HG02852 (cell line): Measurements from ENCODE around the gene CNST.

Experiments used
- ATAC-seq: cut with Tn5 transposase; IDR thresholded peaks from one replicate; pipeline ENCODE4 v1.9.1; 2021; ENCODE audit warnings: mild to moderate bottlenecking, moderate library complexity; ENCODE audit not compliant: unreplicated experiment

The CNST gene

GRCh38 chr1:246566128-246566812 lies at the start of gene CNST, which contains the start of gene TFB2M:
Gene CNST (plus strand): TSS chr1:246566456. CDS start chr1:246591563, 25,107 bp downstream.
Gene TFB2M (minus strand): TSS chr1:246566261. CDS start chr1:246566138, 123 bp downstream.
- peak; percentile 91 for ATAC-seq

GRCh38 chr1:246517391-246517790 lies 48.9 kb upstream of the CNST start:
- ATAC-seq = no peak

- no peak for ATAC-seq
Observed at GRCh38 chr1:246518456-246519205, 47.6 kb upstream of the CNST start.

- ATAC-seq = no peak
Observed at GRCh38 chr1:246519514-246519913, 46.7 kb upstream of the CNST start.

GRCh38 chr1:246526380-246526779 lies 39.9 kb upstream of the CNST start:
- ATAC-seq = no peak

- no peak for ATAC-seq
Observed at GRCh38 chr1:246526915-246527314, 39.3 kb upstream of the CNST start.

- no peak for ATAC-seq
Observed at GRCh38 chr1:246527402-246528088, 38.7 kb upstream of the CNST start.

GRCh38 chr1:246528933-246529731 lies 37.1 kb upstream of the CNST start:
- no peak for ATAC-seq

- no peak for ATAC-seq
Observed at GRCh38 chr1:246530482-246530881, 35.8 kb upstream of the CNST start.

GRCh38 chr1:246532519-246532918 lies 33.7 kb upstream of the CNST start:
- no peak for ATAC-seq

GRCh38 chr1:246533371-246533905 lies 32.8 kb upstream of the CNST start:
- no peak for ATAC-seq

- ATAC-seq = no peak
Observed at GRCh38 chr1:246534114-246534513, 32.1 kb upstream of the CNST start.

- ATAC-seq = no peak
Observed at GRCh38 chr1:246537441-246537840, 28.8 kb upstream of the CNST start.

GRCh38 chr1:246537887-246538286 lies 28.4 kb upstream of the CNST start:
- ATAC-seq = no peak

GRCh38 chr1:246540738-246541491 lies 25.3 kb upstream of the CNST start:
- ATAC-seq = no peak

GRCh38 chr1:246544001-246544400 lies 22.3 kb upstream of the CNST start:
- no peak for ATAC-seq

- ATAC-seq = no peak
Observed at GRCh38 chr1:246549665-246550064, 16.6 kb upstream of the CNST start.

GRCh38 chr1:246550402-246550801 lies 15.9 kb upstream of the CNST start:
- ATAC-seq = no peak

- ATAC-seq = no peak
Observed at GRCh38 chr1:246552110-246552509, 14.1 kb upstream of the CNST start.

- no peak for ATAC-seq
Observed at GRCh38 chr1:246554201-246554600, 12.1 kb upstream of the CNST start.
